Gastrocnemius medialis (tissue), 4 donors: Measurements from ENCODE around the gene COL1A2.

Experiments
- POLR2A ChIP-seq, 2 donors: fragments of 450-650 bp; IDR thresholded peaks; one replicate each; pipeline ENCODE4 v1.6.1; 2017; ENCODE audit warnings: antibody characterized with exemption in 2 of 2, mild to moderate bottlenecking in 2 of 2, moderate library complexity in 2 of 2
- TF ChIP-seq, protein P1 (sequence below), 5 experiments: fragments of 450-650 bp in 3 of 5; fragments of 200-600 bp in 2 of 5; sonication (generic) in 2 of 5; IDR thresholded peaks in 4 of 5; conservative IDR thresholded peaks in 1 of 5; 1 replicate in 4 of 5; 2 replicates in 1 of 5; pipeline ENCODE4 v1.5.1; 2016 to 2019; ENCODE audit warnings: antibody characterized with exemption in 5 of 5, mild to moderate bottlenecking in 3 of 5, moderate library complexity in 3 of 5

DNA sequence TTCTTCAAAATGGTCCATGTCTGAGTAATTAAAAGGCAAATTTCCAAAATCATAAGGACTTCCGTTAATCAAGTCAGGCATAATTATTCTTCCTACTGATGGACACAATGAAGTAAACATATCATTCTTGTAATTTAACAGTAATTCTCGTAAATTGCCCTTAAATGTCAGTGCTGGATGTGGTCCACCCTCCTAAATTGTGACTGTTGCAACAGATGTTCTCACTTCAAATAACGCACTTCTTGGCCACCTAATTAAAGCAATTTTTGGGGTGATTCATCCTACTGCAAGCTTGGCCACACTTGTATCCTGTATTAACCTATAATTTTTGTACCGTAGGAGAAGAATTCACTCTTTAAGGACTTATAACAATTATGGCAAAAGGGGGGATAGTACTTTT, 1.9 kb downstream of the COL1A2 start:
- TF ChIP-seq, protein P1, sequence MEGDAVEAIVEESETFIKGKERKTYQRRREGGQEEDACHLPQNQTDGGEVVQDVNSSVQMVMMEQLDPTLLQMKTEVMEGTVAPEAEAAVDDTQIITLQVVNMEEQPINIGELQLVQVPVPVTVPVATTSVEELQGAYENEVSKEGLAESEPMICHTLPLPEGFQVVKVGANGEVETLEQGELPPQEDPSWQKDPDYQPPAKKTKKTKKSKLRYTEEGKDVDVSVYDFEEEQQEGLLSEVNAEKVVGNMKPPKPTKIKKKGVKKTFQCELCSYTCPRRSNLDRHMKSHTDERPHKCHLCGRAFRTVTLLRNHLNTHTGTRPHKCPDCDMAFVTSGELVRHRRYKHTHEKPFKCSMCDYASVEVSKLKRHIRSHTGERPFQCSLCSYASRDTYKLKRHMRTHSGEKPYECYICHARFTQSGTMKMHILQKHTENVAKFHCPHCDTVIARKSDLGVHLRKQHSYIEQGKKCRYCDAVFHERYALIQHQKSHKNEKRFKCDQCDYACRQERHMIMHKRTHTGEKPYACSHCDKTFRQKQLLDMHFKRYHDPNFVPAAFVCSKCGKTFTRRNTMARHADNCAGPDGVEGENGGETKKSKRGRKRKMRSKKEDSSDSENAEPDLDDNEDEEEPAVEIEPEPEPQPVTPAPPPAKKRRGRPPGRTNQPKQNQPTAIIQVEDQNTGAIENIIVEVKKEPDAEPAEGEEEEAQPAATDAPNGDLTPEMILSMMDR (IDR thresholded peaks at IDR 0.05 in 4 of 5, conservative IDR thresholded peaks at IDR 0.05 in 1 of 5): no peak
- TF ChIP-seq POLR2A (IDR thresholded peaks at IDR 0.05): no peak
